Activated naive CD8-positive, alpha-beta T cell treated with anti-CD3 and anti-CD28 coated beads, Interleukin-2, amount 50 U/mL, for 24 hours (primary cell): ENCODE results near the gene IFITM2.
A peak's percentile ranks its signal among the peaks of the same experiment; 100 is the strongest.
"Not testable (repeated sequence)": the region's sequence is repeated elsewhere in the genome, so short reads cannot be mapped to it uniquely, and the experiment has no call there.

Source experiments
- ATAC-seq: fragments of 150-1000 bp; cut with Tn5 transposase; one replicate; pipeline ENCODE4 v1.10.0; 2021
- DNase-seq: peaks from one replicate; pipeline ENCODE4 v3.0.0; 2021
- H3K27ac Mint-ChIP-seq: one replicate; pipeline ENCODE4 v1.8.0; 2021; ENCODE audit warnings: mild to moderate bottlenecking, mixed read lengths
- H3K27me3 Mint-ChIP-seq: one replicate; pipeline ENCODE4 v1.8.0; 2021; ENCODE audit warnings: mixed read lengths
- H3K36me3 Mint-ChIP-seq: one replicate; pipeline ENCODE4 v1.8.0; 2021; ENCODE audit warnings: low read depth, mixed read lengths
- H3K4me1 Mint-ChIP-seq: one replicate; pipeline ENCODE4 v1.8.0; 2021; ENCODE audit warnings: mixed read lengths
- H3K4me3 Mint-ChIP-seq: one replicate; pipeline ENCODE4 v1.8.0; 2021; ENCODE audit warnings: mild to moderate bottlenecking, moderate library complexity, mixed read lengths
- H3K9me3 Mint-ChIP-seq: one replicate; pipeline ENCODE4 v1.8.0; 2021; ENCODE audit warnings: mixed read lengths

Gene IFITM2

DNA sequence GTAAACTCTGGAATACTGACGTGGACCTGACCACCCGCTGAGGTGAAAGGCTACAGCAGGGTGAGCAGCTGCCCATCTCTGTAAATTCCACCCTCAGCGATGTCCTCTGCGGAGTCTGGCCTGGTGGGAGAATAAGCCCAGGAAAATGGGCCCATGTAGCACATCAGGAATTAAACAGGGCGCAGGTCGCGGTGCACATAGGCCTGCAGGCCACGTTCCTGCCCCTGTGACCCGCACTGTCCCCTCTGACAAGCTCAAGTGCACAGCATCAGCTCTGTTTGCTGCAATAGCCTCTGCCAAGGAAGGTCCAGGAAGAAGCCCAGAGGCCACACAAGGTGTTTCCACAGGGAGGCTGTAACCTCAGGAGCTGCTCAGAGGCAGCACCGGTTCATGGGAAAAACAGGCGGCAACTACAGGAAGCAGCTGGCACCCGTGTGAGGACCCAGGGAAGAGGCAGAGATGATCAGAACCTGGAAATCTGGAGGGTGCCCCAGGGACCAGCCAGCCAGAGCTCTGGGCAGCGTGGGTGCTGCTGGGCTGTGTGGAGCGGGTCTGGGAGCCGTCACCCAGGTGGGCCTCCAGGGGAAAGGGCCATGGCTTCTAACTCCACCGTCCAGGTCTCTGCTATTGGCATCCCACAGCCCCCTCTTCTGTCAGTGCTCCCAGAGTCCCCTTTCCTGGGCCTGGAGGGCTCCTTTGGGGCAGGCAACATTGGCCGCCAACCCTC is 808 bp upstream of the IFITM2 start:
- H3K27ac Mint-ChIP-seq: no peak overlapping the region
- peaks cover 3% of the 10 kb centered on the region for H3K27me3 Mint-ChIP-seq
- DNase-seq (no peak), ATAC-seq (no peak)
- peaks cover 9% of the 10 kb centered on the region for H3K36me3 Mint-ChIP-seq
- peaks cover 41% of the 10 kb centered on the region for H3K4me1 Mint-ChIP-seq
- no peaks in the 10 kb centered on the region for H3K9me3 Mint-ChIP-seq
- H3K4me3 Mint-ChIP-seq: peak overlapping the region; percentile 90

DNA sequence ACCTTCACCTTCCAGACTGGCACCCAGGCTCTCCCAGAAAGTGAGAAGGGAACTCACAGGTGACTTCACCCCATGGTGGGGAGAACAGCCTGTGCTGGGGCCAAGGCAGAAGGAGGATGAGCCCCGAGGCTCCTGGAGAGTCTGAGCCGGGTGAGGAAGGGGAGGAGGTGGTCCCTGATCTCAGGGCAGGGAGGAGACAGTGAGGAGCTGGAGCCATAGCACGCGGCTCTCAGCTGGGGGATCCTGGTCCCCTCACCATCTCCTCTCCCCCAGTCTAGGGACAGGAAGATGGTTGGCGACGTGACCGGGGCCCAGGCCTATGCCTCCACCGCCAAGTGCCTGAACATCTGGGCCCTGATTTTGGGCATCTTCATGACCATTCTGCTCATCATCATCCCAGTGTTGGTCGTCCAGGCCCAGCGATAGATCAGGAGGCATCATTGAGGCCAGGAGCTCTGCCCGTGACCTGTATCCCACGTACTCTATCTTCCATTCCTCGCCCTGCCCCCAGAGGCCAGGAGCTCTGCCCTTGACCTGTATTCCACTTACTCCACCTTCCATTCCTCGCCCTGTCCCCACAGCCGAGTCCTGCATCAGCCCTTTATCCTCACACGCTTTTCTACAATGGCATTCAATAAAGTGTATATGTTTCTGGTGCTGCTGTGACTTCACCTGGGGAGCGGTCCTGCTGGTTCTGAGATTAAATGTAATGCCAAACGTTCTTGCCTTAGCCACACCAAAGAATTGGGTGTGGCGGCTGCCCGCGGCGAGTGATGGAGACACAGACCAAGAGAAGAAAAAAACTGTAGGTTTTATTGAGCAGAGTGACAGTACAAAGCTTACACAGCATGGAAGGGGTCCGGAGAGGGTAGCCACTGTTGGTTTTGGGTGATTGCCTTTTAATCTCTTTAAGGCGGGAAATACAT is 1.4 kb downstream of the IFITM2 start:
- not testable (repeated sequence) for DNase-seq, H3K9me3 Mint-ChIP-seq, H3K27me3 Mint-ChIP-seq
- peaks cover 12% of the 10 kb centered on the region for H3K36me3 Mint-ChIP-seq
- peaks cover 39% of the 10 kb centered on the region for H3K4me1 Mint-ChIP-seq
- ATAC-seq: peak; percentile 3
- H3K27ac Mint-ChIP-seq: peak overlapping the region; percentile 90
- peak overlapping the region; percentile 90 for H3K4me3 Mint-ChIP-seq

DNA sequence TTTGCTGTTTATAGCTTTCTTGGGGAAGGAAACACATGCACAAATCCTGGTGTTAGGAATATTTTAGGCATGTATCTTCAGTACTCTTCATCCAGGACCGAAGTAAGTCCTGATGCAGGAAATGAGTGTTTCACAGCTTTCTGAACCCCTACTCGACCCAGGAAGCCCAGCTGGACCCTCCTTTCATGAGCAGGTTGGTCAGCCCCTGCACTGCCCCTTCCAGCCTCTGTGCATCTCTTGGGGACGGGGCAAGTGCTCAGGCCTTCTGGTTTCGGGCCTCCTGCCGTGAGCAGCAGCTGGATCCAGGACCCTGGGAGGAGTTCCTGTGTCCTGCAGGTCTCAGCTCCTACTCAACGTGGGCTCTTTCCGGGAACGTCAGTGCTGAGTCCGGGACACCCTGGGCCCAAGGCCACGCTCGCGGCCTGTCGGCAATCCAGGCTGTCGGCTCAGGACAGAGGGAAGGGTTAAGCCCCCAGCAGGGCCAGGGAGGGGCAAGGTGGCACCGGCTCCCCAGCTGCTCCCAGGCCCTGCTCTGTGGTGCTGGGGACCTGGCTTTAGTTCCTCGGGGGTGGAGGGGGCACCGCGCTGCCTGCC is 2.5 kb downstream of the IFITM2 start:
- peaks cover 34% of the 10 kb centered on the region for H3K4me1 Mint-ChIP-seq
- H3K36me3 Mint-ChIP-seq: peaks cover 22% of the 10 kb centered on the region
- DNase-seq, H3K27me3 Mint-ChIP-seq, H3K9me3 Mint-ChIP-seq, ATAC-seq: not testable (repeated sequence)
- H3K27ac Mint-ChIP-seq: peak overlapping the region; percentile 90
- H3K4me3 Mint-ChIP-seq: peak overlapping the region; percentile 90

DNA sequence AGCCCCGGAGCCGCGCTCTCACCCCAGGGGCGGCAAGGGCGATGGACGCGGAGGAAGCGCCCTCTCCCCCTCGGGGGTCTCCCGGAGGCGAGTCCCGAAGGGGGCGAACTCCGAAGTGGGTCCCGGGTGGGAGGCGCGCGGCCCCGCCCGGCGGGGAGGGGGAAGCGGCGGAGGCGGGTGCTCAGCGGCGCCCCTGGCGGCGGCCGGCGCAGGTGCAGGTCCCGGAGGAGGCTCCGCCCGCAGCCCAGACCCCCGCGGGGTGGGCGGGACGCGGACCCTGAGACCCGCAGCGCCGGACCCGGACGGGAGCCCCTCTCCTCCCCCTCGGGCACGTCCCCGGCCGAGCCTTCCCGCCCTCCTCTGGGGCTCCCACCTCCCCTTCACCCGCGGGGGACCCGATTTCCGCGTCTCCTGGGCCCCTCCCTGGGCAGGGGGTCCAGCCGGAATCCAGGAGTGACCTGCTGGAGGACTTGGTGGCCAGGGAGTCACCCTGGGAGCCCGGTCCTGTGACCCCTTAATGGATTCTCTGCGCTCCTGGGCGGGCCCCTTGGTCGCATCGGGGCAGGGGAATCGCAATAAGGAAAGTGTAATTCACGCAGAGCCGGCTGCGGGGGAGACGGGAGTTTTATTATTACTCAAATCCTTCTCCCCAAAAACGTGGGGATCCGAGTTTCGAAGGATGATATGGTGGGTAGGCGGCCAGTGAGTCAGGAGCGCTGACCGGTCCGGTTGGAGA is 3.6 kb downstream of the IFITM2 start:
- not testable (repeated sequence) for H3K27me3 Mint-ChIP-seq, H3K9me3 Mint-ChIP-seq, DNase-seq, ATAC-seq
- Mint-ChIP-seq H3K4me3 (peak overlapping the region; percentile 92), H3K27ac (peak overlapping the region; percentile 96), H3K4me1 (peaks cover 29% of the 10 kb centered on the region), H3K36me3 (peaks cover 26% of the 10 kb centered on the region)

DNA sequence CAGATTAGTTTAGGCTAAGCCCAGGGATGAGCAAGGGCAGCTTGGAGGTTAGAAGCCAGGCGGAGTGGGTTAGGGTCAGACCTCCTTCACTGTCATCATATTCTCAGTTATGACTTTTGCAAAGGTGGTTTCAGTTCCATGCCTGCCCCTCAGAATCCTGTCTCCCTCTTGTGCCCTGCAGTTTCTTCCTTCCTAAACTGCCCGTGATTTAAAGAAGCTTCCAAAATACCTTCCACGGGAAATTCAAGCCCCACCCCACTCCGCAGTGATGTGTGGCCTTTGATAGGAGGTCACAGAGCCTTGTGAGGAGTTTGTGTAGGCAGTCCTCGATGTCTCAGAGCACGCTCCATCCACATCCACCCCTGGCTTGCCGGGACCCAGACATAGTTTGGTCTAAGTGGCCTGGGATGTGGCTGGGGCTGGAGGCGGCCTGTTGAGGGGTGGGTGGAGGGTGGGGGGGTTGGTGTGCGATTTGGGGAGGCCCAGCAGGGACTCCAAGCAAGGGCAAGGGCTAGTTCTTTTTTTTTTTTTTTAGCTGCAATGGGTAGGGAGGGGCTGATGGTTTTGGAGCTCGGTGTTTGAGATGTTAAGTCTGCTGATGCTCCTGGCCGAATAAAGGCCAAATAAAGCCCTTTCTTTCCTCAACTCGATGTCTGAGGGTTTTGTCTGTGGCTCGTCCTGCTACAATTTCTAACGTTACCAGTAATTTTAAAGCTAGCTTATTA is 4.6 kb downstream of the IFITM2 start:
- H3K27me3 Mint-ChIP-seq: no peaks in the 10 kb centered on the region
- H3K27ac Mint-ChIP-seq: peak overlapping the region; percentile 96
- peak overlapping the region; percentile 92 for H3K4me3 Mint-ChIP-seq
- H3K36me3 Mint-ChIP-seq: peaks cover 33% of the 10 kb centered on the region
- no peaks in the 10 kb centered on the region for H3K9me3 Mint-ChIP-seq
- peak; percentile 54 for DNase-seq
- ATAC-seq: peak; percentile 16
- H3K4me1 Mint-ChIP-seq: peaks cover 36% of the 10 kb centered on the region

DNA sequence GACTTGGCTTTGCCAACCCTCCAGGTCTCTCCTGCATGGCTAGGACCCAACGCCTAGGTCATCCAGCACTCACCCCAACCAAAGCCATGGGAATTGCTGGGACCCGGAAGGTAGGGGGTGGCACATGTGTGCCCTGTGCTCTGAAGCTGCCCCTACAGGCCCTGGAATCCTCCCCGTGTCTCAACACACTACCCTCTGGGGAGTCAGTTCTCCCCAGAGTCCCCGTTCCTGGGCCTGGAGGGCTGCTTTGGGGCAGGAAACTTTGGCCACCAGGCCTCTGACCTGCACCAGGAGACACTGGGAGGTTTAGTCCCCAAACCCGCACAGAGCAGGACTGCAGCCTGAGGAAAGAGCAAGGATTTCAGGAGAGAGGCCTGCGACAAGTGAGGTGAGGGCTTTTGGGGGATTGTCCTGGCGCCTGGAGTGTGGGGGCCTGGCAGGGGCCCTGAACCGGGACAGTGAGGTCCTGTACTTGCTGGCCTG is 5.7 kb downstream of the IFITM2 start:
- Mint-ChIP-seq H3K4me1 (peaks cover 35% of the 10 kb centered on the region), H3K9me3 (no peaks in the 10 kb centered on the region), H3K4me3 (peak overlapping the region; percentile 92), H3K36me3 (peaks cover 36% of the 10 kb centered on the region), H3K27ac (peak overlapping the region; percentile 96), H3K27me3 (no peaks in the 10 kb centered on the region)
- DNase-seq (no peak), ATAC-seq (no peak)

DNA sequence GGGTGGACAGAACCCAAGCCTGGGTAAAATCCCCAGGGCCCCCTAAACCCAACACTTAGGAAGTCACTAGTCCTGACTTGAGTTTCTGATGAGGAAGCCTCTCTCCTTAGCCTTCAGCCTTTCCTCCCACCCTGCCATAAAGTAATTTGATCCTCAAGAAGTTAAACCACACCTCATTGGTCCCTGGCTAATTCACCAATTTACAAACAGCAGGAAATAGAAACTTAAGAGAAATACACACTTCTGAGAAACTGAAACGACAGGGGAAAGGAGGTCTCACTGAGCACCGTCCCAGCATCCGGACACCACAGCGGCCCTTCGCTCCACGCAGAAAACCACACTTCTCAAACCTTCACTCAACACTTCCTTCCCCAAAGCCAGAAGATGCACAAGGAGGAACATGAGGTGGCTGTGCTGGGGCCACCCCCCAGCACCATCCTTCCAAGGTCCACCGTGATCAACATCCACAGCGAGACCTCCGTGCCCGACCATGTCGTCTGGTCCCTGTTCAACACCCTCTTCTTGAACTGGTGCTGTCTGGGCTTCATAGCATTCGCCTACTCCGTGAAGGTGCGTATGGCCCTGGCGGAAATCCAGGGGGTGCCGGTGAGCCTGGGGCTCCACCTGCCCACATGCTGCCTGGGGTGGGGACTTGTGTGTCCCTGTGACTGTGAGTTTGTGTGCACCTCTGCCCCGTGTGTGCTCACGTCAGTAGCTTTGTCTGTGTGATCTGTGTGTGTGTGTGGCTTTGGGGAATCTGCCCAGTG is 6.4 kb downstream of the IFITM2 start, which contains the start of gene IFITM1:
TSS of gene IFITM1 (plus strand) at position 254 of the 767 bp plus-strand sequence. CDS start at position 385, 131 bp downstream.
- peaks cover 35% of the 10 kb centered on the region for H3K36me3 Mint-ChIP-seq
- DNase-seq (peak; percentile 56), ATAC-seq (peak; percentile 31)

DNA sequence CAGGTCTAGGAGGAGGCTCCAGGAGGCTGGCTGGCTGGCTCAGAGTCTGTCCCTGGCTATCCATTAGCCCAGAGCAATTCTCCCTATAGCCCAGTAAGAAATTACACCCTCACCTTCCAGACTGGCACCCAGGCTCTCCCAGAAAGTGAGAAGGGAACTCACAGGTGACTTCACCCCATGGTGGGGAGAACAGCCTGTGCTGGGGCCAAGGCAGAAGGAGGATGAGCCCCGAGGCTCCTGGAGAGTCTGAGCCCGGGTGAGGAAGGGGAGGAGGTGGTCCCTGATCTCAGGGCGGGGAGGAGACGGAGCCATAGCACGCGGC is 6.9 kb downstream of the IFITM2 start:
- peak overlapping the region; percentile 96 for H3K27ac Mint-ChIP-seq
- H3K36me3 Mint-ChIP-seq: peaks cover 31% of the 10 kb centered on the region
- peaks cover 34% of the 10 kb centered on the region for H3K4me1 Mint-ChIP-seq
- not testable (repeated sequence) for H3K9me3 Mint-ChIP-seq, DNase-seq, H3K27me3 Mint-ChIP-seq, ATAC-seq
- H3K4me3 Mint-ChIP-seq: peak overlapping the region; percentile 92

More for the DNA sequence above, 6.4 kb downstream of the IFITM2 start, which contains the start of gene IFITM1:
- H3K27me3 Mint-ChIP-seq: no peaks in the 10 kb centered on the region
- H3K27ac Mint-ChIP-seq: peak within 1 kb of the TSS; percentile 96
- H3K4me3 Mint-ChIP-seq: peak within 1 kb of the TSS; percentile 92
- peaks cover 35% of the 10 kb centered on the region for H3K4me1 Mint-ChIP-seq
- H3K9me3 Mint-ChIP-seq: no peaks in the 10 kb centered on the region

DNA sequence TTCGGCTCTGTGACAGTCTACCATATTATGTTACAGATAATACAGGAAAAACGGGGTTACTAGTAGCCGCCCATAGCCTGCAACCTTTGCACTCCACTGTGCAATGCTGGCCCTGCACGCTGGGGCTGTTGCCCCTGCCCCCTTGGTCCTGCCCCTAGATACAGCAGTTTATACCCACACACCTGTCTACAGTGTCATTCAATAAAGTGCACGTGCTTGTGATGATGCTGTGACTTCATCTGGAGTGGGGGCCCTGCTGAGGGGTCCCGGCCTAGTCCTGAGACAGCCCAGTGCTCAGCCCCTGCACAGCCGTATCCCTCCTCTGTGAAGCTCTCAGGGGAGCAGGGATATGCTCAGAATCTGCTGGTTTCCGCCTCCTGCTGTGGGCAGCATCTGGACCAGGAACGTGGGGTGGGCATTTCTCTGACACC is 7.5 kb downstream of the IFITM2 start:
- DNase-seq: no peak
- Mint-ChIP-seq H3K4me3 (peak overlapping the region; percentile 92), H3K36me3 (peaks cover 30% of the 10 kb centered on the region), H3K4me1 (peaks cover 36% of the 10 kb centered on the region), H3K27ac (peak overlapping the region; percentile 96), H3K27me3 (no peaks in the 10 kb centered on the region), H3K9me3 (no peaks in the 10 kb centered on the region)
- ATAC-seq: no peak

DNA sequence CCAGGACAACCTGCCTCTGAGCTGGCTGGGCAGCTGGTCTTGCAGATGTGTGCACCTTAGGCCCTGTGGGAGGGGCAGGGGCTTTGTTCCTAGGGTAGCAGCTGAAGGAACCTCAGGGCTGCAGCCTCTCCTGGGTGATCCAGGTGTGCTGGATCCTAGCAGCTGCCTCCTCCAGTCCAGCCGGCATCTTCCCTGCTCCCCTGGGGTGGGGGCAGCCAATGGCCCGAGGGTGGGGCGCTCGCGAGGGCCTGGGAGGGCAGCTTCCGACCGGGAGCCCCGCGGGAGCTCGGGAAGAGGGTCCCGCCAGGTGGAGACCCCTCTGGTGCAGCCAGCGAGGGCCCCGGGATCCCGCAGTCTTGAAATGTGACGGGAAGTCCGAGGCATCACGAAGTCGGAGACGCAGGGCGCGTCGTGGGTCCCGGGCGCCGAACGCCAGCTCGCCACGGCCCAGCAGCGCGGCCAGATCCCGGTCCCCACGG is 7.9 kb downstream of the IFITM2 start:
- no peaks in the 10 kb centered on the region for H3K9me3 Mint-ChIP-seq

DNA sequence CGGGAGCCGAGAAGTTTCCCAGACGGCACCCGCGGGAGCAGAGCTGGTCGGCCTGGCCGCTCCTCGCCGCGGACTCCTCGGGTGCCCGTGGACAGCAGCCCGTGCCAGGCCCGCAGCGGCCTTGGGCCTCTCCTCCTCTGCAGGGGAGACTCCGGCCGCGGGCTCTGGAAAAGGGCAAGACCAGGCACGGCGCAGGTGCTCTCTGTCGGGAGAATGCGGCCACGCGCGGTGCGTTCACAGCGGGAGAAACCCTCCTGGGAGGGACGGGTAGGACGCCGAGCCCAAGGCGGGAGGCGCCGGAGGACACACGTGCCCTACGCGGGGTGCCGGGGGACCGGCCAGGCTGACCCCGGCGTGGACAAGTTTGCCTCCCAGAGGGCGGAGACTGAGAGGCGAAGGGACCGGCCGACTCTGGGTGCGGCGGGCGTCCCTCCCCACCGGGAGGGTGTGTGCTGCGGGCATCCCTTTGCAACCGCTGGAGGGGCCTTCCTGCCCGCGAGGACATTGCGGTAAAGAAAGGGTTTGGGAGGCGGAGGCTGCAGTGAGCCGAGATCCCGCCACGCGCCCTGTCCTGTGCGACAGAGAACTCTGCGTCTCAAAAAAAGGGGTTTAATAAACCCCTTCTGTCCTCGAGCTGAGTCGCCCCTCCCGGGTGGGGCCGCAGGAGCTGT is 8.6 kb downstream of the IFITM2 start:
- peak; percentile 52 for DNase-seq
- H3K36me3 Mint-ChIP-seq: peaks cover 34% of the 10 kb centered on the region
- peak overlapping the region; percentile 92 for H3K27ac Mint-ChIP-seq
- no peaks in the 10 kb centered on the region for H3K9me3 Mint-ChIP-seq
- ATAC-seq: no peak
- H3K4me1 Mint-ChIP-seq: peaks cover 44% of the 10 kb centered on the region
- H3K27me3 Mint-ChIP-seq: no peaks in the 10 kb centered on the region
- H3K4me3 Mint-ChIP-seq: peak overlapping the region; percentile 87

More for the DNA sequence above, 7.9 kb downstream of the IFITM2 start:
- H3K4me3 Mint-ChIP-seq: peak overlapping the region; percentile 92
- H3K4me1 Mint-ChIP-seq: peaks cover 41% of the 10 kb centered on the region
- H3K27ac Mint-ChIP-seq: peak overlapping the region; percentile 96
- H3K36me3 Mint-ChIP-seq: peaks cover 34% of the 10 kb centered on the region
- H3K27me3 Mint-ChIP-seq: no peaks in the 10 kb centered on the region
- DNase-seq: no peak
- ATAC-seq: no peak

DNA sequence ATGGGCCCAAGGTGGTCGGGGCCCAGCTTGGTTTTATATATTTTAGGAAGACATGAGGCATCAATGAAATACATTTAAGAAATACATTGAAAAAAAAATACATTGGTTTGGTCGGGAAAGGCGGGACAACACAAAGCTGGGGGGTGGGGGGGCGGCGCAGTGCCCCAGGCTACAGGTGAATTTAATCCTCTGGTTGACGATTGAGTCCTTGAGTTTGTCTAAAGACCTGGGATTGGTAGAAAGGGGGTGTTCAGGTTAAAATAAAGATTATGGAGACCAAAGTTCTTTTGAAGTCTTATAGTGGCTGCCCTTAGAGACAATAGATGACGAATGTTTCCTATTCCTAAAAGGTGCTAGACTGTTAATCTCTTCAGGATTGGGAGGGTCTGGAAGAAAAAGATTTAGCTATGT is 9.3 kb downstream of the IFITM2 start:
- peaks cover 34% of the 10 kb centered on the region for H3K36me3 Mint-ChIP-seq
- ATAC-seq (no peak), DNase-seq (no peak)
- peak overlapping the region; percentile 87 for H3K4me3 Mint-ChIP-seq
- no peaks in the 10 kb centered on the region for H3K27me3 Mint-ChIP-seq
- peaks cover 40% of the 10 kb centered on the region for H3K4me1 Mint-ChIP-seq
- peak overlapping the region; percentile 92 for H3K27ac Mint-ChIP-seq
- no peaks in the 10 kb centered on the region for H3K9me3 Mint-ChIP-seq
